GM23338 (cell line): ENCODE data around the gene MS4A12. TPM values are rescaled to one million over a fixed set of nuclear protein-coding genes. Genes with fewer than 3 reads are reported as not detected.

ENCODE experiments used
- ATAC-seq: fragments of 200-7000 bp; cut with Tn5 transposase; 3 replicates; pipeline ENCODE4 v1.9.1; 2020
- DNase-seq: peaks from one replicate; pipeline ENCODE4 v3.0.0-alpha.2; 2015; ENCODE audit warnings: low spot score
- H2AFZ ChIP-seq: fragments of 200-600 bp; sonication (generic); 2 replicates; pipeline ENCODE4 v1.8.0; 2016; ENCODE audit warnings: antibody characterized with exemption, mild to moderate bottlenecking, moderate library complexity
- H3F3A ChIP-seq: fragments of 200-600 bp; sonication (generic); replicated peaks from 2 replicates; pipeline ENCODE4 v1.8.0; 2017; ENCODE audit warnings: antibody characterized with exemption, mixed run types, low read depth
- H3K27ac ChIP-seq: fragments of 200-600 bp; sonication (generic); 2 replicates; pipeline ENCODE4 v1.6.1; 2016; ENCODE audit warnings: low read depth
- H3K27me3 ChIP-seq: fragments of 200-600 bp; sonication (generic); 2 replicates; pipeline ENCODE4 v1.8.0; 2016; ENCODE audit warnings: mild to moderate bottlenecking, mixed run types, moderate library complexity; ENCODE audit not compliant: insufficient read depth
- H3K36me3 ChIP-seq: fragments of 200-600 bp; sonication (generic); 2 replicates; pipeline ENCODE4 v1.8.0; 2016; ENCODE audit warnings: mild to moderate bottlenecking; ENCODE audit not compliant: insufficient read depth
- H3K4me1 ChIP-seq: fragments of 200-600 bp; sonication (generic); 2 replicates; pipeline ENCODE4 v1.8.0; 2016; ENCODE audit warnings: mild to moderate bottlenecking, moderate library complexity; ENCODE audit not compliant: insufficient read depth
- H3K4me2 ChIP-seq: fragments of 200-600 bp; sonication (generic); 2 replicates; pipeline ENCODE4 v1.7.1; 2017; ENCODE audit warnings: mixed run types
- H3K4me3 ChIP-seq: fragments of 200-600 bp; sonication (generic); 2 replicates; pipeline ENCODE4 v1.6.1; 2016; ENCODE audit warnings: mixed run types
- H3K79me2 ChIP-seq: fragments of 200-600 bp; sonication (generic); replicated peaks from 2 replicates; pipeline ENCODE4 v1.8.0; 2017; ENCODE audit warnings: mild to moderate bottlenecking; ENCODE audit not compliant: insufficient read depth
- H3K9me2 ChIP-seq: fragments of 200-600 bp; sonication (generic); 2 replicates; pipeline ENCODE4 v1.8.0; 2017; ENCODE audit not compliant: insufficient read depth
- H4K20me1 ChIP-seq: fragments of 200-600 bp; sonication (generic); replicated peaks from 2 replicates; pipeline ENCODE4 v1.8.0; 2017; ENCODE audit warnings: mild to moderate bottlenecking; ENCODE audit not compliant: insufficient read depth
- H3K27ac Mint-ChIP-seq: 2 replicates; pipeline ENCODE4 v1.8.0; 2020; ENCODE audit warnings: inconsistent platforms, mild to moderate bottlenecking, moderate library complexity, mixed read lengths
- H3K27me3 Mint-ChIP-seq: 3 replicates; pipeline ENCODE4 v1.8.0; 2022; ENCODE audit warnings: low read depth, mild to moderate bottlenecking, moderate library complexity, mixed read lengths, inconsistent platforms; ENCODE audit not compliant: insufficient read depth, poor library complexity
- H3K36me3 Mint-ChIP-seq: 3 replicates; pipeline ENCODE4 v1.8.0; 2021; ENCODE audit warnings: low read depth, mild to moderate bottlenecking, inconsistent platforms, moderate library complexity, mixed read lengths
- H3K4me1 Mint-ChIP-seq: 3 replicates; pipeline ENCODE4 v1.8.0; 2020; ENCODE audit warnings: mild to moderate bottlenecking, inconsistent platforms, mixed read lengths
- H3K4me3 Mint-ChIP-seq: 3 replicates; pipeline ENCODE4 v1.8.0; 2021; ENCODE audit warnings: moderate library complexity, mild to moderate bottlenecking, inconsistent platforms, mixed read lengths
- H3K9me3 Mint-ChIP-seq: 3 replicates; pipeline ENCODE4 v1.8.0; 2020; ENCODE audit warnings: moderate library complexity, mild to moderate bottlenecking, inconsistent platforms, mixed read lengths
- CREB1 ChIP-seq: fragments of 250-450 bp; sonication (Bioruptor Pico); IDR thresholded peaks from 2 replicates; pipeline ENCODE4 v1.5.0; 2020; ENCODE audit warnings: low read depth, mild to moderate bottlenecking, moderate library complexity
- ETS1 ChIP-seq: IDR thresholded peaks from 2 replicates; pipeline ENCODE4 v1.6.1; 2016; ENCODE audit warnings: antibody characterized with exemption
- EZH2 ChIP-seq: fragments of 200-600 bp; sonication (generic); IDR thresholded peaks from one replicate; pipeline ENCODE4 v1.8.0; 2017; ENCODE audit warnings: antibody characterized with exemption, mild to moderate bottlenecking, low read depth; ENCODE audit not compliant: unreplicated experiment
- EZH2phosphoT487 ChIP-seq: fragments of 200-600 bp; sonication (generic); IDR thresholded peaks from one replicate; pipeline ENCODE4 v1.8.1; 2018; ENCODE audit warnings: antibody characterized with exemption; ENCODE audit not compliant: unreplicated experiment
- JUNB ChIP-seq: IDR thresholded peaks from one replicate; pipeline ENCODE4 v1.6.1; 2016; ENCODE audit warnings: antibody characterized with exemption; ENCODE audit not compliant: unreplicated experiment
- NANOG ChIP-seq: IDR thresholded peaks from 2 replicates; pipeline ENCODE4 v1.6.1; 2016; ENCODE audit warnings: antibody characterized with exemption, borderline replicate concordance
- POLR2AphosphoS5 ChIP-seq: IDR thresholded peaks from 2 replicates; pipeline ENCODE4 v1.6.1; 2016; ENCODE audit warnings: antibody characterized with exemption, low read depth
- REST ChIP-seq: IDR thresholded peaks from one replicate; pipeline ENCODE4 v1.6.1; 2018; ENCODE audit warnings: antibody characterized with exemption; ENCODE audit not compliant: unreplicated experiment
- STAT1 ChIP-seq: IDR thresholded peaks from one replicate; pipeline ENCODE4 v1.6.1; 2016; ENCODE audit warnings: antibody characterized with exemption; ENCODE audit not compliant: unreplicated experiment
- ZNF114 ChIP-seq: fragments of 250-450 bp; sonication (Bioruptor Pico); IDR thresholded peaks from 2 replicates; pipeline ENCODE4 v1.5.0; 2020; ENCODE audit warnings: mild to moderate bottlenecking, moderate library complexity
- ZNF331 ChIP-seq: fragments of 250-450 bp; sonication (Bioruptor Pico); IDR thresholded peaks from 2 replicates; pipeline ENCODE4 v1.5.0; 2020; ENCODE audit warnings: low read depth, mild to moderate bottlenecking, moderate library complexity
- polyA plus RNA-seq: library from polyadenylated mRNA; unstranded; fragments of >200 nt; fragmentation: Nextera tagmentation; extraction: Ambion mirVana; gene quantifications from 2 replicates; pipeline ENCODE4 v1.2.1, GENCODE V29; 2016
- total RNA-seq: library from RNA; depleted of rRNA; stranded (reverse); fragments of >200 nt; shearing (Covaris generic); gene quantifications from 2 replicates; pipeline ENCODE4 v1.2.3, GENCODE V29; 2014
- TF ChIP-seq, protein P1 (sequence below): fragments of 250-450 bp; sonication (Bioruptor Pico); IDR thresholded peaks from 2 replicates; pipeline ENCODE4 v1.5.0; 2020; ENCODE audit warnings: mild to moderate bottlenecking, moderate library complexity
- TF ChIP-seq, protein P2 (sequence below), 2 experiments: fragments of 200-600 bp in 1 of 2; sonication (generic) in 1 of 2; conservative IDR thresholded peaks; 2 replicates each; pipeline versions ENCODE4 v1.5.1 to v1.6.1; 2016 to 2017; ENCODE audit warnings: antibody characterized with exemption in 2 of 2, low read depth in 2 of 2, mild to moderate bottlenecking in 2 of 2, moderate library complexity in 1 of 2

The MS4A12 gene
- total and polyA plus RNA-seq, 2 experiments from 2014 or later = 0.21 to 0.34 TPM

DNA sequence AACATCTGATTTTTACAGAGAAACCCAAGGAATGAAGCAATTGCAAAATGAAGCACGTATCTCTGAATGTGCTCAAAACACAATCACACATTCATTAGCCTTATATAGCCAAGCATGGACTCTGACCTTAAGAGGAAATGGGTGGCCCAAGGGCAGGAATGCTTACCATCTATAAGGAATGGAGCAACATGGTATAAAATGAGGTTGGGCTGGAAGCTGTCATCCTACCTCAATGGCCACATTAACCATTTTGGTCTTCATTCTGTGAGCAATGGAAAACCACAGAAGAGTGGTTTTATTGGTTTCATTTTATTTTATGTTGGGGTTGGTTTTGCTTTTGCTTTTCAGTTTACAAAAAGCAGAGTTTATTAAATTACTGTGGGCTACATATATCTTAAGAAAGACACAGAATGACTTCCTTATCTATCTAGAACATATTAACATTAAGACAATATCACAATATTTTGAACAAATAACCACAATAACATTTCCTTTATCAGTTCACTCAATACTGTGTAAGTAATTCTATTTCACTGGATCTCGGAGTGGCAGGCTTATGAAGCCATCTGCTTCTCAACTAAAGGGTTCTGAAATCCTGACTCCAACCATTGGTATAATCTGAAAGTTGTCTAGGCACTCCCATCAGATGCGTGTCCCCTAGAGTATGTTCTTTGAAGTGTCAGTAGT is 11.8 kb downstream of the MS4A12 start:
- Histone ChIP-seq H3K9me2 (peaks cover 16% of the 10 kb centered on the region), H3K79me2 (no peaks in the 10 kb centered on the region), H3K27me3 (no peaks in the 10 kb centered on the region), H2AFZ (no peak overlapping the region), H3K4me3 (no peak overlapping the region), H4K20me1 (no peaks in the 10 kb centered on the region), H3K4me1 (peaks cover 5% of the 10 kb centered on the region; the same call in 1 of the 2 replicates), H3K36me3 (peaks cover 9% of the 10 kb centered on the region), H3K27ac (no peak overlapping the region), H3K4me2 (no peak overlapping the region), H3F3A (no peaks in the 10 kb centered on the region)
- ATAC-seq (no peak), DNase-seq (no peak)
- TF ChIP-seq EZH2phosphoT487 = no peak
- TF ChIP-seq POLR2AphosphoS5 = no peak
- TF ChIP-seq NANOG = no peak
- TF ChIP-seq, protein P1, sequence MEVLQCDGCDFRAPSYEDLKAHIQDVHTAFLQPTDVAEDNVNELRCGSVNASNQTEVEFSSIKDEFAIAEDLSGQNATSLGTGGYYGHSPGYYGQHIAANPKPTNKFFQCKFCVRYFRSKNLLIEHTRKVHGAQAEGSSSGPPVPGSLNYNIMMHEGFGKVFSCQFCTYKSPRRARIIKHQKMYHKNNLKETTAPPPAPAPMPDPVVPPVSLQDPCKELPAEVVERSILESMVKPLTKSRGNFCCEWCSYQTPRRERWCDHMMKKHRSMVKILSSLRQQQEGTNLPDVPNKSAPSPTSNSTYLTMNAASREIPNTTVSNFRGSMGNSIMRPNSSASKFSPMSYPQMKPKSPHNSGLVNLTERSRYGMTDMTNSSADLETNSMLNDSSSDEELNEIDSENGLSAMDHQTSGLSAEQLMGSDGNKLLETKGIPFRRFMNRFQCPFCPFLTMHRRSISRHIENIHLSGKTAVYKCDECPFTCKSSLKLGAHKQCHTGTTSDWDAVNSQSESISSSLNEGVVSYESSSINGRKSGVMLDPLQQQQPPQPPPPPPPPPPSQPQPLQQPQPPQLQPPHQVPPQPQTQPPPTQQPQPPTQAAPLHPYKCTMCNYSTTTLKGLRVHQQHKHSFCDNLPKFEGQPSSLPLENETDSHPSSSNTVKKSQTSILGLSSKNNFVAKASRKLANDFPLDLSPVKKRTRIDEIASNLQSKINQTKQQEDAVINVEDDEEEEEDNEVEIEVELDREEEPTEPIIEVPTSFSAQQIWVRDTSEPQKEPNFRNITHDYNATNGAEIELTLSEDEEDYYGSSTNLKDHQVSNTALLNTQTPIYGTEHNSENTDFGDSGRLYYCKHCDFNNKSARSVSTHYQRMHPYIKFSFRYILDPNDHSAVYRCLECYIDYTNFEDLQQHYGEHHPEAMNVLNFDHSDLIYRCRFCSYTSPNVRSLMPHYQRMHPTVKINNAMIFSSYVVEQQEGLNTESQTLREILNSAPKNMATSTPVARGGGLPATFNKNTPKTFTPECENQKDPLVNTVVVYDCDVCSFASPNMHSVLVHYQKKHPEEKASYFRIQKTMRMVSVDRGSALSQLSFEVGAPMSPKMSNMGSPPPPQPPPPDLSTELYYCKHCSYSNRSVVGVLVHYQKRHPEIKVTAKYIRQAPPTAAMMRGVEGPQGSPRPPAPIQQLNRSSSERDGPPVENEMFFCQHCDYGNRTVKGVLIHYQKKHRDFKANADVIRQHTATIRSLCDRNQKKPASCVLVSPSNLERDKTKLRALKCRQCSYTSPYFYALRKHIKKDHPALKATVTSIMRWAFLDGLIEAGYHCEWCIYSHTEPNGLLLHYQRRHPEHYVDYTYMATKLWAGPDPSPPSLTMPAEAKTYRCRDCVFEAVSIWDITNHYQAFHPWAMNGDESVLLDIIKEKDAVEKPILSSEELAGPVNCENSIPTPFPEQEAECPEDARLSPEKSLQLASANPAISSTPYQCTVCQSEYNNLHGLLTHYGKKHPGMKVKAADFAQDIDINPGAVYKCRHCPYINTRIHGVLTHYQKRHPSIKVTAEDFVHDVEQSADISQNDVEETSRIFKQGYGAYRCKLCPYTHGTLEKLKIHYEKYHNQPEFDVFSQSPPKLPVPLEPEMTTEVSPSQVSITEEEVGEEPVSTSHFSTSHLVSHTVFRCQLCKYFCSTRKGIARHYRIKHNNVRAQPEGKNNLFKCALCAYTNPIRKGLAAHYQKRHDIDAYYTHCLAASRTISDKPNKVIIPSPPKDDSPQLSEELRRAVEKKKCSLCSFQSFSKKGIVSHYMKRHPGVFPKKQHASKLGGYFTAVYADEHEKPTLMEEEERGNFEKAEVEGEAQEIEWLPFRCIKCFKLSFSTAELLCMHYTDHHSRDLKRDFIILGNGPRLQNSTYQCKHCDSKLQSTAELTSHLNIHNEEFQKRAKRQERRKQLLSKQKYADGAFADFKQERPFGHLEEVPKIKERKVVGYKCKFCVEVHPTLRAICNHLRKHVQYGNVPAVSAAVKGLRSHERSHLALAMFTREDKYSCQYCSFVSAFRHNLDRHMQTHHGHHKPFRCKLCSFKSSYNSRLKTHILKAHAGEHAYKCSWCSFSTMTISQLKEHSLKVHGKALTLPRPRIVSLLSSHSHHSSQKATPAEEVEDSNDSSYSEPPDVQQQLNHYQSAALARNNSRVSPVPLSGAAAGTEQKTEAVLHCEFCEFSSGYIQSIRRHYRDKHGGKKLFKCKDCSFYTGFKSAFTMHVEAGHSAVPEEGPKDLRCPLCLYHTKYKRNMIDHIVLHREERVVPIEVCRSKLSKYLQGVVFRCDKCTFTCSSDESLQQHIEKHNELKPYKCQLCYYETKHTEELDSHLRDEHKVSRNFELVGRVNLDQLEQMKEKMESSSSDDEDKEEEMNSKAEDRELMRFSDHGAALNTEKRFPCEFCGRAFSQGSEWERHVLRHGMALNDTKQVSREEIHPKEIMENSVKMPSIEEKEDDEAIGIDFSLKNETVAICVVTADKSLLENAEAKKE (CRISPR knock-in tag) = no peak
- no peak for TF ChIP-seq ZNF114
- no peak for TF ChIP-seq ETS1
- TF ChIP-seq CREB1 = no peak
- TF ChIP-seq EZH2 = no peak
- TF ChIP-seq, protein P2, sequence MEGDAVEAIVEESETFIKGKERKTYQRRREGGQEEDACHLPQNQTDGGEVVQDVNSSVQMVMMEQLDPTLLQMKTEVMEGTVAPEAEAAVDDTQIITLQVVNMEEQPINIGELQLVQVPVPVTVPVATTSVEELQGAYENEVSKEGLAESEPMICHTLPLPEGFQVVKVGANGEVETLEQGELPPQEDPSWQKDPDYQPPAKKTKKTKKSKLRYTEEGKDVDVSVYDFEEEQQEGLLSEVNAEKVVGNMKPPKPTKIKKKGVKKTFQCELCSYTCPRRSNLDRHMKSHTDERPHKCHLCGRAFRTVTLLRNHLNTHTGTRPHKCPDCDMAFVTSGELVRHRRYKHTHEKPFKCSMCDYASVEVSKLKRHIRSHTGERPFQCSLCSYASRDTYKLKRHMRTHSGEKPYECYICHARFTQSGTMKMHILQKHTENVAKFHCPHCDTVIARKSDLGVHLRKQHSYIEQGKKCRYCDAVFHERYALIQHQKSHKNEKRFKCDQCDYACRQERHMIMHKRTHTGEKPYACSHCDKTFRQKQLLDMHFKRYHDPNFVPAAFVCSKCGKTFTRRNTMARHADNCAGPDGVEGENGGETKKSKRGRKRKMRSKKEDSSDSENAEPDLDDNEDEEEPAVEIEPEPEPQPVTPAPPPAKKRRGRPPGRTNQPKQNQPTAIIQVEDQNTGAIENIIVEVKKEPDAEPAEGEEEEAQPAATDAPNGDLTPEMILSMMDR (conservative IDR thresholded peaks at IDR 0.05; ENCODE audit: low read depth in 2 of 2) = no peak
- TF ChIP-seq STAT1 = no peak
- TF ChIP-seq ZNF331 (CRISPR knock-in tag) = no peak
- TF ChIP-seq REST = no peak
- TF ChIP-seq JUNB = no peak
- Mint-ChIP-seq H3K4me1 (peaks cover 21% of the 10 kb centered on the region), H3K27ac (no peak overlapping the region), H3K36me3 (peaks cover 22% of the 10 kb centered on the region), H3K9me3 (peaks cover 17% of the 10 kb centered on the region), H3K27me3 (peaks cover 3% of the 10 kb centered on the region), H3K4me3 (no peak overlapping the region)
